ENCODE data around the gene KCNJ6. TPM values are rescaled to one million over a fixed set of nuclear protein-coding genes. Genes with fewer than 3 reads are reported as not detected.

The KCNJ6 gene
- total and polyA plus RNA-seq, 8 donors, result under 0.01 to 1.3 (median 0.29) TPM; not detected in 3

DNA sequence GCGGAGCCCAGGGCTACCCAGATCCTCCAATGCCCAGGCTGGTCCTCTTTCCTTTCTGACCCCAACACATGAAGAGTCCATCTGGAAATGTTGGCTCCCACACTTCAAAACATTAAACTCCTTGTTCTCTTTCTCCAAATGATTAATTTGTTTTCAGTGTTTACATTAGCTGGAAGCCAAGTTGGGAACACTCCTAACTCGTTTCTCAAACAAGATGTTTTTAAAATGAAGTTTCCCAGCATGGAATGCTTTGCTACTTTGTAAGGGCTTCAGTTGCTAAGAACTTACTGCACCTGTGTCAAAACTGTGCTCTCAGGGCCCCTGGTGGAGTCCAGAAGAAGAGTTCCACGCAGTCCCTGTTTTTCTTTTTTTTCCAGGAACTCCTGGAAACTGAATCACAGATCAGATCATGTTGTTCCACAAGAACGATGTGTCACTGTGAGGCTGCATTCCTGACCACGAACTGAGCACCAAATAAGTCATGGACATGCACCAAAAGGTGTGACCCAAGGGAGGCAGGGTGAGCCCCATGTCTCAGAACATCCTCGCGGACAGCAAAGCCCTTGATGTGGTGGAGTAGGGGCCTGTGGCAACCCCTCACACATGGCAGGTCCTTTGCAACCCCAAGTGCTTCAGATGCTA lies 257.3 kb downstream of the KCNJ6 start:
- Histone ChIP-seq H3K4me1 (peaks cover 17 to 30% (median 28%) of the 10 kb centered on the region in 4 donors), H3K27me3 (no peaks in the 10 kb centered on the region), H3K9me3 (no peaks in the 10 kb centered on the region), H3K36me3 (no peaks in the 10 kb centered on the region), H3K27ac (peak overlapping the region in 4 of 5 donors; percentile 73 to 82 (median 78)), H3K4me3 (no peak overlapping the region)
- peak in 1 of 2 donors; percentile 70 for DNase-seq
- TF ChIP-seq EP300 (IDR thresholded peaks at IDR 0.05) (peak; percentile 57), POLR2A (IDR thresholded peaks at IDR 0.05) (no peak), CTCF (IDR thresholded peaks at IDR 0.05) (peak in 2 of 7 experiments; percentile 11 to 23), POLR2AphosphoS5 (IDR thresholded peaks at IDR 0.05) (peak; percentile 23 to 80 (median 64))
- intact Hi-C loops (cut with DNase I; ENCODE audit: low total_unique reads), result no loop called here
- WGBS, 5 donors, result 21 to 34% (median 25%) methylated on average over 7 of the region's 7 CpGs

DNA sequence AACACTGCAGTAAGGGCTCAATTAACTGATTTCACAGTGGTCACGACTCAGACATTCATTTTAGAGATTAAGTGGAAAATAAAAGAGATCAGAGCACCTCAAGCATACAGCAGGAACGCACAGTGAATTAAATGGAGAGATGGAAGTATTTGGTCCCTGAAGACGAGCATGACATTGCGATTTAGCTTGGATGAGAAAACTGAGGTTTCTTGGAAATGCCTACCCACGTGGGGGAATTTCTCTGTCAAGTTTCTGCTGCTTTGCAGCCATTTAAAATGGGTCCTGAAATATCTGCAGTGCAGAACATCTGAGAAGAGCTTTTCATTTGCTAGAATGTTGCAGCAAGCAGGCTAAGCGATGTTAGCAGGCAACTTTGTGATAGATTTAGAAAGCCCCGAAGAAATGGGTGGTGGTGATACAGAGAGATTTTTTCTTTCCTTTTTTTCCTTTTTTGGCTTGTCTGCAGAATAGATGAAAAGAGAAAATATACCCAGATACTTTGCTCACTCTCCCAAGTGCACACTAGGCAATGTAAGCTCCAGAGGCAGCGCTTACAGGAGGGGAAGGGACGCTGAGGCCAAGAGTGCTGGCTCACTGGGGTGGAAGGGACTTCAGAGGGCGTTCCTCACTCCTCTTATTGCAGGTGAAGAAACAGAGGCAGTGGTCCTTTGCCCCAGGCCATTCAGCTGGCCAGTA lies 258.0 kb downstream of the KCNJ6 start:
- peak overlapping the region in 4 of 5 donors; percentile 73 to 82 (median 78) for H3K27ac ChIP-seq
- no peak for DNase-seq
- H3K9me3 ChIP-seq, result no peaks in the 10 kb centered on the region
- no peak overlapping the region for H3K4me3 ChIP-seq
- intact Hi-C loops (cut with DNase I; ENCODE audit: low total_unique reads), result no loop called here
- TF ChIP-seq EP300 (IDR thresholded peaks at IDR 0.05) (no peak), POLR2A (IDR thresholded peaks at IDR 0.05) (no peak), POLR2AphosphoS5 (IDR thresholded peaks at IDR 0.05) (no peak), CTCF (IDR thresholded peaks at IDR 0.05) (no peak)
- no peaks in the 10 kb centered on the region for H3K27me3 ChIP-seq
- peaks cover 17 to 36% (median 28%) of the 10 kb centered on the region in 4 donors for H3K4me1 ChIP-seq
- 40 to 51% (median 50%) methylated on average over 10 of the region's 10 CpGs for WGBS, 5 donors
- H3K36me3 ChIP-seq, result no peaks in the 10 kb centered on the region

GRCh38 chr21:37656899-37657298 lies 259.4 kb downstream of the KCNJ6 start:
- Histone ChIP-seq H3K27ac (no peak overlapping the region), H3K27me3 (no peaks in the 10 kb centered on the region), H3K9me3 (no peaks in the 10 kb centered on the region), H3K4me3 (no peak overlapping the region), H3K36me3 (no peaks in the 10 kb centered on the region), H3K4me1 (peaks cover 17 to 37% (median 28%) of the 10 kb centered on the region in 4 donors)
- WGBS, 5 donors, result 76 to 93% (median 88%) methylated on average over 5 of the region's 5 CpGs
- TF ChIP-seq EP300 (IDR thresholded peaks at IDR 0.05), result no peak
- TF ChIP-seq POLR2A (IDR thresholded peaks at IDR 0.05), result no peak
- TF ChIP-seq POLR2AphosphoS5 (IDR thresholded peaks at IDR 0.05), result no peak
- no peak for TF ChIP-seq CTCF (IDR thresholded peaks at IDR 0.05)
- DNase-seq, result no peak
- intact Hi-C loops (cut with DNase I; ENCODE audit: low total_unique reads), result no loop called here

DNA sequence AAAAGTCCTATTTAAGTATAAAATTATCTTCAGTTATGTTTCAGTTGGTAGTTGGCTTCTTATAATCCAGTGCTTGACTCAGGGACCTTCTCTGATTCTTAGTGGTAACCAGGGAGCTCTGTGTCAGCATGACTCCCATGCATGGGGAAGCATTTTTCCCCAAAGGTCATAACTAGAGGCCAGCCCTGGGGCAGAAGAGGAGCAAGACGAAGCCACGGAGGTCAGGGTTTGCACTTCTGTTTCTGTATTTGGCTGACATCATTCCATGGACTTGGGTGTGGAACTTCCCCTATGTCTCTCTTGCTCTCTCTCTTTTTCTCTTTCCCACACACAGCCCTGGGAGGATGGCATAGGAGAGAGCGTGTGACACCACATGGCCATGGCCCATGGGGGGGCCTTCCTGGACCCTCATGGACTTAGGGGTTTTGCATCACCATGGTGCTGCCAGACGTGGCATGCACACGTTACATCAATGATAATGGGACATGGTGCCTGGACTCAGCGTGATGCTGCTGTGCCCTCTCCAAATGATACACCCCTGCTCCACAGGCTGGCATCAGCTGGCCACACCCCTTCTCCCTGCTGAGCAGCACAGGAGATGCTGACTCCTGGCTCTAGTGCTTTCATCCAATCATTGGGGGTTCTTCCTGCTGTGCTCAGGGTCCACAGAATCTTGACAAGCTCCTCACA lies 260.5 kb downstream of the KCNJ6 start:
- TF ChIP-seq CTCF (IDR thresholded peaks at IDR 0.05) (no peak), EP300 (IDR thresholded peaks at IDR 0.05) (no peak), POLR2AphosphoS5 (IDR thresholded peaks at IDR 0.05) (no peak)
- Histone ChIP-seq H3K4me1 (peaks cover 17 to 37% (median 28%) of the 10 kb centered on the region in 4 donors), H3K36me3 (no peaks in the 10 kb centered on the region), H3K27me3 (no peaks in the 10 kb centered on the region), H3K9me3 (no peaks in the 10 kb centered on the region), H3K27ac (no peak overlapping the region), H3K4me3 (no peak overlapping the region)
- intact Hi-C loops (cut with DNase I; ENCODE audit: low total_unique reads), result no loop called here
- DNase-seq, result no peak
- 82 to 96% (median 93%) methylated on average over 6 of the region's 6 CpGs for WGBS, 5 donors
